Liver (tissue), 3 donors: Measurements from ENCODE around the gene TRAF3IP3.

ENCODE experiments used
- EGR1 ChIP-seq, 2 donors: IDR thresholded peaks; 2 replicates each; pipeline ENCODE4 v1.6.1; 2016 to 2018; ENCODE audit warnings: antibody characterized with exemption in 2 of 2, low read depth in 2 of 2
- FOXA1 ChIP-seq: IDR thresholded peaks from 2 replicates; pipeline ENCODE4 v1.6.1; 2016; ENCODE audit warnings: antibody characterized with exemption
- GABPA ChIP-seq, 2 donors: IDR thresholded peaks in 1 of 2; conservative IDR thresholded peaks in 1 of 2; 2 replicates each; pipeline ENCODE4 v1.6.1; 2016; ENCODE audit warnings: antibody characterized with exemption in 2 of 2, mild to moderate bottlenecking in 1 of 2, moderate library complexity in 1 of 2
- HNF4G ChIP-seq: IDR thresholded peaks from 2 replicates; pipeline ENCODE4 v1.6.1; 2016; ENCODE audit warnings: antibody characterized with exemption
- JUND ChIP-seq, 2 donors: IDR thresholded peaks; 2 replicates each; pipeline ENCODE4 v1.6.1; 2016; ENCODE audit warnings: antibody characterized with exemption in 2 of 2
- RAD21 ChIP-seq, 2 donors: IDR thresholded peaks; 2 replicates each; pipeline ENCODE4 v1.6.1; 2016; ENCODE audit warnings: antibody characterized with exemption in 2 of 2, mild to moderate bottlenecking in 2 of 2
- SP1 ChIP-seq: IDR thresholded peaks from 2 replicates; pipeline ENCODE4 v1.6.1; 2018; ENCODE audit warnings: antibody characterized with exemption, mild to moderate bottlenecking
- TAF1 ChIP-seq: conservative IDR thresholded peaks from 2 replicates; pipeline ENCODE4 v1.6.1; 2016; ENCODE audit warnings: antibody characterized with exemption, mild to moderate bottlenecking
- YY1 ChIP-seq: IDR thresholded peaks from 2 replicates; pipeline ENCODE4 v1.6.1; 2016; ENCODE audit warnings: antibody characterized with exemption, mild to moderate bottlenecking
- TF ChIP-seq, protein P1 (sequence below): fragments of 150-350 bp; IDR thresholded peaks from 2 replicates; pipeline ENCODE4 v1.5.1; 2017; ENCODE audit warnings: improper control_type of control experiment, low read depth, low read length; ENCODE audit not compliant: missing input control
- TF ChIP-seq, protein P2 (sequence below): IDR thresholded peaks from 2 replicates; pipeline ENCODE4 v1.6.1; 2016; ENCODE audit warnings: antibody characterized with exemption, mild to moderate bottlenecking
- TF ChIP-seq, protein P3 (sequence below): IDR thresholded peaks from 2 replicates; pipeline ENCODE4 v1.6.1; 2016; ENCODE audit warnings: antibody characterized with exemption
- TF ChIP-seq, protein P4 (sequence below): IDR thresholded peaks from 2 replicates; pipeline ENCODE4 v1.6.1; 2016; ENCODE audit warnings: antibody characterized with exemption
- donor health status: healthy.
- donor health status: healthy.

DNA sequence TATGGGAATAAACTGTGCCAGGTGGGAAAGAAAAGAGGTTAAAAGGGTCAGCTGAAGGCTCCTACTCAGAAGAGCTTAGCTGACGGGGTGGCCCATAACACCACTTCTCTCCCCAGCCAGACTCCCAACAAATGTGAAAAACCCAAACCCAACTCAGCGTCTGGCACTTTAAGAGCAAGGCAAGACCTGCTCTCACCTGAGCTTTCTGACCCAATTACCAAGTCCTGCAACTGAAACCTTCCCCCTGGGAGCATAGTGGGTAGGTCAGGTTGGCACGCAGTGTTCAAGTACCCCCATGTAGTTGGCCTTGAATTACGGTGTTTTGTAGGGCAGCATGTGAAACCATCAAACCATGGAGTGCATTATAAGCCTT, 46.9 kb downstream of the TRAF3IP3 start:
- TF ChIP-seq YY1 (no peak), HNF4G (no peak), TAF1 (no peak), GABPA (IDR thresholded peaks at IDR 0.05 in 1 of 2, conservative IDR thresholded peaks at IDR 0.05 in 1 of 2) (no peak), FOXA1 (no peak), RAD21 (IDR thresholded peaks at IDR 0.05) (no peak), SP1 (no peak), EGR1 (IDR thresholded peaks at IDR 0.05; ENCODE audit: low read depth in 2 of 2) (no peak), JUND (IDR thresholded peaks at IDR 0.05) (no peak)
- TF ChIP-seq, protein P1, sequence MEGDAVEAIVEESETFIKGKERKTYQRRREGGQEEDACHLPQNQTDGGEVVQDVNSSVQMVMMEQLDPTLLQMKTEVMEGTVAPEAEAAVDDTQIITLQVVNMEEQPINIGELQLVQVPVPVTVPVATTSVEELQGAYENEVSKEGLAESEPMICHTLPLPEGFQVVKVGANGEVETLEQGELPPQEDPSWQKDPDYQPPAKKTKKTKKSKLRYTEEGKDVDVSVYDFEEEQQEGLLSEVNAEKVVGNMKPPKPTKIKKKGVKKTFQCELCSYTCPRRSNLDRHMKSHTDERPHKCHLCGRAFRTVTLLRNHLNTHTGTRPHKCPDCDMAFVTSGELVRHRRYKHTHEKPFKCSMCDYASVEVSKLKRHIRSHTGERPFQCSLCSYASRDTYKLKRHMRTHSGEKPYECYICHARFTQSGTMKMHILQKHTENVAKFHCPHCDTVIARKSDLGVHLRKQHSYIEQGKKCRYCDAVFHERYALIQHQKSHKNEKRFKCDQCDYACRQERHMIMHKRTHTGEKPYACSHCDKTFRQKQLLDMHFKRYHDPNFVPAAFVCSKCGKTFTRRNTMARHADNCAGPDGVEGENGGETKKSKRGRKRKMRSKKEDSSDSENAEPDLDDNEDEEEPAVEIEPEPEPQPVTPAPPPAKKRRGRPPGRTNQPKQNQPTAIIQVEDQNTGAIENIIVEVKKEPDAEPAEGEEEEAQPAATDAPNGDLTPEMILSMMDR, result no peak
- TF ChIP-seq, protein P2, sequence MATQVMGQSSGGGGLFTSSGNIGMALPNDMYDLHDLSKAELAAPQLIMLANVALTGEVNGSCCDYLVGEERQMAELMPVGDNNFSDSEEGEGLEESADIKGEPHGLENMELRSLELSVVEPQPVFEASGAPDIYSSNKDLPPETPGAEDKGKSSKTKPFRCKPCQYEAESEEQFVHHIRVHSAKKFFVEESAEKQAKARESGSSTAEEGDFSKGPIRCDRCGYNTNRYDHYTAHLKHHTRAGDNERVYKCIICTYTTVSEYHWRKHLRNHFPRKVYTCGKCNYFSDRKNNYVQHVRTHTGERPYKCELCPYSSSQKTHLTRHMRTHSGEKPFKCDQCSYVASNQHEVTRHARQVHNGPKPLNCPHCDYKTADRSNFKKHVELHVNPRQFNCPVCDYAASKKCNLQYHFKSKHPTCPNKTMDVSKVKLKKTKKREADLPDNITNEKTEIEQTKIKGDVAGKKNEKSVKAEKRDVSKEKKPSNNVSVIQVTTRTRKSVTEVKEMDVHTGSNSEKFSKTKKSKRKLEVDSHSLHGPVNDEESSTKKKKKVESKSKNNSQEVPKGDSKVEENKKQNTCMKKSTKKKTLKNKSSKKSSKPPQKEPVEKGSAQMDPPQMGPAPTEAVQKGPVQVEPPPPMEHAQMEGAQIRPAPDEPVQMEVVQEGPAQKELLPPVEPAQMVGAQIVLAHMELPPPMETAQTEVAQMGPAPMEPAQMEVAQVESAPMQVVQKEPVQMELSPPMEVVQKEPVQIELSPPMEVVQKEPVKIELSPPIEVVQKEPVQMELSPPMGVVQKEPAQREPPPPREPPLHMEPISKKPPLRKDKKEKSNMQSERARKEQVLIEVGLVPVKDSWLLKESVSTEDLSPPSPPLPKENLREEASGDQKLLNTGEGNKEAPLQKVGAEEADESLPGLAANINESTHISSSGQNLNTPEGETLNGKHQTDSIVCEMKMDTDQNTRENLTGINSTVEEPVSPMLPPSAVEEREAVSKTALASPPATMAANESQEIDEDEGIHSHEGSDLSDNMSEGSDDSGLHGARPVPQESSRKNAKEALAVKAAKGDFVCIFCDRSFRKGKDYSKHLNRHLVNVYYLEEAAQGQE, result no peak
- TF ChIP-seq, protein P3, sequence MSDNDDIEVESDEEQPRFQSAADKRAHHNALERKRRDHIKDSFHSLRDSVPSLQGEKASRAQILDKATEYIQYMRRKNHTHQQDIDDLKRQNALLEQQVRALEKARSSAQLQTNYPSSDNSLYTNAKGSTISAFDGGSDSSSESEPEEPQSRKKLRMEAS, result no peak
- TF ChIP-seq, protein P4, sequence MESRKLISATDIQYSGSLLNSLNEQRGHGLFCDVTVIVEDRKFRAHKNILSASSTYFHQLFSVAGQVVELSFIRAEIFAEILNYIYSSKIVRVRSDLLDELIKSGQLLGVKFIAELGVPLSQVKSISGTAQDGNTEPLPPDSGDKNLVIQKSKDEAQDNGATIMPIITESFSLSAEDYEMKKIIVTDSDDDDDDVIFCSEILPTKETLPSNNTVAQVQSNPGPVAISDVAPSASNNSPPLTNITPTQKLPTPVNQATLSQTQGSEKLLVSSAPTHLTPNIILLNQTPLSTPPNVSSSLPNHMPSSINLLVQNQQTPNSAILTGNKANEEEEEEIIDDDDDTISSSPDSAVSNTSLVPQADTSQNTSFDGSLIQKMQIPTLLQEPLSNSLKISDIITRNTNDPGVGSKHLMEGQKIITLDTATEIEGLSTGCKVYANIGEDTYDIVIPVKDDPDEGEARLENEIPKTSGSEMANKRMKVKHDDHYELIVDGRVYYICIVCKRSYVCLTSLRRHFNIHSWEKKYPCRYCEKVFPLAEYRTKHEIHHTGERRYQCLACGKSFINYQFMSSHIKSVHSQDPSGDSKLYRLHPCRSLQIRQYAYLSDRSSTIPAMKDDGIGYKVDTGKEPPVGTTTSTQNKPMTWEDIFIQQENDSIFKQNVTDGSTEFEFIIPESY, result no peak
